Mesenchymal stem cell (in vitro differentiated cells and primary cell): ENCODE results near the gene GALNT4.

Experiments used
- DNase-seq: peaks from one replicate; pipeline ENCODE4 v3.0.0-alpha.2; 2013
- H2AFZ ChIP-seq: one replicate; pipeline ENCODE4 v1.6.1; 2013; ENCODE audit warnings: low read depth, mild to moderate bottlenecking, control low read depth, inconsistent platforms, low read length, moderate library complexity
- H2AK5ac ChIP-seq: 2 replicates; pipeline ENCODE4 v1.6.1; 2013; ENCODE audit warnings: low read length, moderate library complexity, mild to moderate bottlenecking, inconsistent platforms; ENCODE audit not compliant: severe bottlenecking
- H2BK120ac ChIP-seq: one replicate; pipeline ENCODE4 v1.6.1; 2013; ENCODE audit warnings: low read depth, mild to moderate bottlenecking, inconsistent platforms, low read length, moderate library complexity
- H2BK12ac ChIP-seq, 2 experiments: one replicate each; pipeline ENCODE4 v1.6.1; 2013; ENCODE audit warnings: inconsistent platforms in 2 of 2, low read length in 2 of 2, mild to moderate bottlenecking in 2 of 2, moderate library complexity in 2 of 2, control low read depth in 1 of 2
- H2BK15ac ChIP-seq: one replicate; pipeline ENCODE4 v1.6.1; 2013; ENCODE audit warnings: mild to moderate bottlenecking, low read depth, inconsistent platforms; ENCODE audit not compliant: poor library complexity, severe bottlenecking
- H2BK5ac ChIP-seq: 2 replicates; pipeline ENCODE4 v1.6.1; 2013; ENCODE audit warnings: low read depth, mild to moderate bottlenecking, low read length, control low read depth, inconsistent platforms; ENCODE audit not compliant: poor library complexity, severe bottlenecking
- H3K14ac ChIP-seq, 2 experiments: one replicate each; pipeline ENCODE4 v1.6.1; 2013; ENCODE audit warnings: inconsistent platforms in 2 of 2, low read length in 2 of 2, control low read depth in 1 of 2, mild to moderate bottlenecking in 1 of 2, moderate library complexity in 1 of 2
- H3K18ac ChIP-seq, 2 experiments: one replicate each; pipeline ENCODE4 v1.6.1; 2013; ENCODE audit warnings: inconsistent platforms in 2 of 2, low read length in 2 of 2, control low read depth in 1 of 2, low read depth in 1 of 2, mild to moderate bottlenecking in 1 of 2
- H3K23ac ChIP-seq, 2 experiments: one replicate each; pipeline ENCODE4 v1.6.1; 2013; ENCODE audit warnings: inconsistent platforms in 2 of 2, low read length in 2 of 2, mild to moderate bottlenecking in 2 of 2, moderate library complexity in 2 of 2, control low read depth in 1 of 2
- H3K27ac ChIP-seq: 2 replicates; pipeline ENCODE4 v1.5.1; 2013; ENCODE audit warnings: mild to moderate bottlenecking, moderate library complexity, low read length, control low read depth, inconsistent platforms; ENCODE audit not compliant: poor library complexity, severe bottlenecking
- H3K27me3 ChIP-seq, 2 experiments: 2 replicates each; pipeline versions ENCODE4 v1.6.1 to v1.7.0; 2013; ENCODE audit warnings: low read length in 2 of 2, mild to moderate bottlenecking in 2 of 2, moderate library complexity in 2 of 2, control low read depth in 1 of 2, inconsistent platforms in 1 of 2; ENCODE audit not compliant: control insufficient read depth in 1 of 2, insufficient read depth in 1 of 2
- H3K36me3 ChIP-seq, 2 experiments: 2 replicates each; pipeline versions ENCODE4 v1.6.1 to v1.7.0; 2013; ENCODE audit warnings: low read length in 2 of 2, control low read depth in 1 of 2, inconsistent platforms in 1 of 2, low read depth in 1 of 2, mild to moderate bottlenecking in 1 of 2; ENCODE audit not compliant: insufficient read depth in 2 of 2, control insufficient read depth in 1 of 2
- H3K4ac ChIP-seq, 2 experiments: one replicate each; pipeline ENCODE4 v1.6.1; 2013; ENCODE audit warnings: inconsistent platforms in 2 of 2, low read length in 2 of 2, mild to moderate bottlenecking in 2 of 2, moderate library complexity in 2 of 2, control low read depth in 1 of 2, low read depth in 1 of 2
- H3K4me1 ChIP-seq: 2 replicates; pipeline ENCODE4 v1.6.1; 2013; ENCODE audit warnings: low read depth, low read length, control low read depth; ENCODE audit not compliant: control insufficient read depth, insufficient read depth
- H3K4me2 ChIP-seq: 2 replicates; pipeline ENCODE4 v1.6.1; 2013; ENCODE audit warnings: low read length, mild to moderate bottlenecking, inconsistent platforms; ENCODE audit not compliant: poor library complexity, severe bottlenecking
- H3K4me3 ChIP-seq, 2 experiments: 2 replicates each; pipeline versions ENCODE4 v1.5.1 to v1.7.0; 2013; ENCODE audit warnings: low read length in 2 of 2, mild to moderate bottlenecking in 2 of 2, control low read depth in 1 of 2, low read depth in 1 of 2; ENCODE audit not compliant: insufficient read depth in 1 of 2
- H3K79me1 ChIP-seq: replicated peaks from 2 replicates; pipeline ENCODE4 v1.6.1; 2013; ENCODE audit warnings: mild to moderate bottlenecking, control low read depth, low read length, inconsistent platforms; ENCODE audit not compliant: poor library complexity, severe bottlenecking
- H3K9ac ChIP-seq: 2 replicates; pipeline ENCODE4 v1.7.0; 2013; ENCODE audit warnings: mild to moderate bottlenecking, low read length, moderate library complexity
- H3K9me3 ChIP-seq: 2 replicates; pipeline ENCODE4 v1.7.0; 2013; ENCODE audit warnings: mild to moderate bottlenecking, low read length; ENCODE audit not compliant: control insufficient read depth
- H4K8ac ChIP-seq: one replicate; pipeline ENCODE4 v1.6.1; 2013; ENCODE audit warnings: inconsistent platforms, mild to moderate bottlenecking, low read length, moderate library complexity
- H4K91ac ChIP-seq: one replicate; pipeline ENCODE4 v1.6.1; 2013; ENCODE audit warnings: mild to moderate bottlenecking, low read length, inconsistent platforms
- WGBS: methylation state at CpG from one replicate; pipeline ENCODE4 v1.1.7; 2013; ENCODE audit warnings: mixed read lengths; 5-methylcytosine and 5-hydroxymethylcytosine counted together

Gene GALNT4

DNA sequence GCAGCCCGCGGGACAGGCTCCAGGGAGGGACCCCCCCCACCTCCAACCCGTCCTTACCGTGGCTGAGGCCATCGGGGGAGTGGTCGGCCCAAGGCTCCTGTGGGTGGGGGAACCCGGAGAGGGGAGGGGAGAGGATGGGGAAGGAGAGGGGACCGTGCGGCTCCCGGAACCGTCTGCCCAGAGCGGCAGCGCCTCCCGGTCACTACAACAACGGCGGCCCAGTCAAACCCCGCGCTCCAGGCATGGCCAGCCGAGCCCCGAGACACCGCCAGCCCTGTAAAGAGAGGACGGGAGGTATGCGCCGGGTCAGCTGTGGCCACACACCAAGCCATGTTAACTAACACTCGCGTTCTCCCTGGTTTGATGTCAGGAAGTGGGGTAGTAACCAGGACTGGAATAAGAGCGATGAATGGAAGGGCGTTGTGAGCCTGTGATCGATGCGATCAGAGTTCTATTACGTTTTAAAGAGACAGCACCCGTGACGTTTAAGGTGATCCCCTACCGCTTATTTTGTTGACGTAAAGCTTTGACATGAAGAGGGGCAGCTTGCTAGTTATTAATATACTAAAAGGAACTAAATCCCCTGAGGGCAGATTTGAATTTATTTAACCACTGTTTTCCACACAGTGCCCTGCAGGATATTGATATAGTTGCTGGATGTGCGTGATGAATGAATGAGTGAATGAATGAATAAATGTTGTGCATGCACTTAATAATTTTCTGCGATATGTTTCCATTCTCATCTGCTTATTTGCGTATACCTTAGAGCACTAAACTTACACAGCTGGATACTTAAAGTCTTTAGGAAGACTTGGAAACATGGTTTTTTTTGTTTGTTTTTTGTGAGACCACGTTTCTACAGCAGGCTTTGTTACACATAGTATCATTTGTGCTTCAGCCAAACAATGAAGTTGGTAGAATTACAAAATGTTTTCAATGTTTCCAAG, 1.5 kb upstream of the GALNT4 start, which contains the start of gene POC1B:
POC1B (minus strand) TSS at position 224 of the 947 bp plus-strand sequence; CDS start at position 72, 152 bp downstream.
- Histone ChIP-seq H3K79me1 (peaks cover 9% of the 10 kb centered on the region), H2AK5ac (no peak within 1 kb of the TSS)
- WGBS: 0% methylated on average over 25 of the region's 39 CpGs

DNA sequence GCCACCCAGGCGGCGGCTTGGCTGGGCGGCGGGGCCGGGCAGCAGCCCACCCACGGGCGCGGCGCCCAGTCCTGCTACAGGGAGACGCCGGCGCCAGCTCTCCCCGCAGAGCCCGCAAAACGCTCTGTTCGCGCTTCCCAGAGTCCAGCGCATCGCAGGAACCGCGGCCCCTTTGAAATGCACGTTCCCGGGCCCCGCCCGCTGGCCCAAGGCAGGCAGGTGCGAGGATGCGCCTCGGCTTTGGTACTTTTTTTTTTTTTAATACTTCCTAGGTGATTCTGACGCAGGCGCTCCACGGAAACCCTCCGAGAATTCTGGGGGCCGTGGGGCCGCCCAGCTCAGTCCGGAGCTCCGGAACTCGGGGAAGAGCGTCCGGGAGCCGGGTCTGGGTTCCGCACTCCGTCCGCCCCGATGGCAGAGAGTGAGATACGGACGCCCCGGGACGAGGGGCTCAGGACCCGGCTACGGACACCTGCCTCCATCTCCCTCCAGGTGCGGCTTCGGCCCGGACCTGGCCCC, 768 bp upstream of the GALNT4 start:
- Histone ChIP-seq H2AFZ (peak overlapping the region; percentile 84), H3K9me3 (no peaks in the 10 kb centered on the region), H2BK15ac (peak overlapping the region; percentile 77), H4K8ac (peak overlapping the region; percentile 81), H3K14ac (peak overlapping the region in 1 of 2 experiments; percentile 31), H3K27ac (peak overlapping the region; percentile 70), H3K18ac (peak overlapping the region; percentile 30 to 63), H2BK120ac (peak overlapping the region; percentile 80), H2AK5ac (no peak overlapping the region), H2BK12ac (peak overlapping the region in 1 of 2 experiments; percentile 16), H3K23ac (peak overlapping the region in 1 of 2 experiments; percentile 92), H3K4ac (peak overlapping the region; percentile 28 to 84), H2BK5ac (peak overlapping the region; percentile 77), H4K91ac (peak overlapping the region; percentile 85), H3K4me1 (peaks cover 5% of the 10 kb centered on the region), H3K9ac (peak overlapping the region; percentile 94), H3K79me1 (peaks cover 9% of the 10 kb centered on the region), H3K4me3 (peak overlapping the region; percentile 93 to 96), H3K36me3 (peaks cover 3 to 13% of the 10 kb centered on the region in 2 experiments), H3K27me3 (no peaks in the 10 kb centered on the region), H3K4me2 (peak overlapping the region; percentile 72)
- peak; percentile 33 for DNase-seq
- WGBS: under 1% methylated on average over 44 of the region's 53 CpGs

More for the DNA sequence above, 1.5 kb upstream of the GALNT4 start, which contains the start of gene POC1B:
- Histone ChIP-seq H3K4ac (peak within 1 kb of the TSS; percentile 28 to 84), H2AFZ (peak within 1 kb of the TSS; percentile 84), H2BK5ac (peak within 1 kb of the TSS; percentile 77), H3K14ac (peak within 1 kb of the TSS in 1 of 2 experiments; percentile 81), H4K91ac (peak within 1 kb of the TSS; percentile 85), H3K18ac (peak within 1 kb of the TSS; percentile 63 to 81), H2BK120ac (peak within 1 kb of the TSS; percentile 80), H3K9ac (peak within 1 kb of the TSS; percentile 94), H3K23ac (peak within 1 kb of the TSS in 1 of 2 experiments; percentile 92), H3K4me1 (peaks cover 5% of the 10 kb centered on the region), H4K8ac (peak within 1 kb of the TSS; percentile 97), H3K9me3 (no peaks in the 10 kb centered on the region), H2BK12ac (peak within 1 kb of the TSS in 1 of 2 experiments; percentile 69), H3K4me2 (peak within 1 kb of the TSS; percentile 72), H3K36me3 (peaks cover 3 to 13% of the 10 kb centered on the region in 2 experiments), H2BK15ac (peak within 1 kb of the TSS; percentile 77), H3K27ac (peak within 1 kb of the TSS; percentile 70), H3K27me3 (no peaks in the 10 kb centered on the region), H3K4me3 (peak within 1 kb of the TSS; percentile 93 to 96)
- peak; percentile 87 for DNase-seq

DNA sequence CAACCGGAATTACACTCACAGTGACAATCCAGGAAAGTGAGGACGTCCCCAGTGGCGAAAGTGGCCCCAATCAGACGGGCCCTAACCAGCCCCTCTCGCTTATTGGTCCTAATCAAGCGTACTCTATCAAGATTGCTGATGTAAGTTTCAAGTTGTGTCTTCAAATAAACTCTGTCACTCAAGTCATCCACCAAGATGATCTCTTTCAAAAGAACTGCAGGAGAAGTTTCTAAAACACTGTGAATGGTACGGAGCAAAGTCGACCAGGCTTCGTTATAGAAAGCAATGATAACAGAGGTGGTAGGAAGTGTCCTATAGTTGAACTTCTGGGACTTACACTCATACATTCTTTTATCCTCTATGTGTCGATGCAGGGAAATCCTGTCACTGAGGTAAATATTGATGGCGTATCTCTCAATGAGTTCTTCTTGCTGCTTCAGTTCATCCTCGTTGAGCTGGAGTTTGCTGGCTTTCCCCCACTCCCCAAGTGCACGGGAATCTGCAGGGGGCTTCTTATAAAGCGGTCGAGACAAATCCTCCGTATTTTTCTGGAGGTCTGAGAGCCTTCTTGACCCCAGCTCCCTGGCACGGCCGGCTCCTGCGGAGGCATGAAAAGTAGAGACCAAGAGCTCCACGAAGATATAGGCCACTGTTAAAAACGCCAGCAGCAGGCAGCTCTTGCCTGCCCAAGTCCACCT, 604 bp downstream of the GALNT4 start:
- peak overlapping the region in 1 of 2 experiments; percentile 67 for H3K18ac ChIP-seq
- peak overlapping the region; percentile 46 to 60 for H3K4ac ChIP-seq
- no peak overlapping the region for H2BK15ac ChIP-seq
- H3K9ac ChIP-seq: peak overlapping the region; percentile 94
- peak overlapping the region; percentile 72 for H3K4me2 ChIP-seq
- H3K4me1 ChIP-seq: peaks cover 5% of the 10 kb centered on the region
- no peaks in the 10 kb centered on the region for H3K27me3 ChIP-seq
- peaks cover 3 to 13% of the 10 kb centered on the region in 2 experiments for H3K36me3 ChIP-seq
- peak overlapping the region; percentile 55 for H2AFZ ChIP-seq
- peaks cover 10% of the 10 kb centered on the region for H3K79me1 ChIP-seq
- peak overlapping the region; percentile 93 to 96 for H3K4me3 ChIP-seq
- WGBS: 41% methylated on average over 19 of the region's 21 CpGs
- no peak overlapping the region for H2BK12ac ChIP-seq
- H3K23ac ChIP-seq: no peak overlapping the region
- peak overlapping the region; percentile 69 for H2BK120ac ChIP-seq
- peak overlapping the region; percentile 95 for H4K8ac ChIP-seq
- H4K91ac ChIP-seq: peak overlapping the region; percentile 75
- peak overlapping the region; percentile 55 for H3K27ac ChIP-seq
- no peaks in the 10 kb centered on the region for H3K9me3 ChIP-seq
- H2BK5ac ChIP-seq: no peak overlapping the region
- H2AK5ac ChIP-seq: no peak overlapping the region
- peak overlapping the region in 1 of 2 experiments; percentile 95 for H3K14ac ChIP-seq
- no peak for DNase-seq
